ENCODE measurements around the gene SPDYE4. TPM values are rescaled to one million over a fixed set of nuclear protein-coding genes. Genes with fewer than 3 reads are reported as not detected.

The SPDYE4 gene
- polyA plus RNA-seq, 2 donors = not detected

DNA sequence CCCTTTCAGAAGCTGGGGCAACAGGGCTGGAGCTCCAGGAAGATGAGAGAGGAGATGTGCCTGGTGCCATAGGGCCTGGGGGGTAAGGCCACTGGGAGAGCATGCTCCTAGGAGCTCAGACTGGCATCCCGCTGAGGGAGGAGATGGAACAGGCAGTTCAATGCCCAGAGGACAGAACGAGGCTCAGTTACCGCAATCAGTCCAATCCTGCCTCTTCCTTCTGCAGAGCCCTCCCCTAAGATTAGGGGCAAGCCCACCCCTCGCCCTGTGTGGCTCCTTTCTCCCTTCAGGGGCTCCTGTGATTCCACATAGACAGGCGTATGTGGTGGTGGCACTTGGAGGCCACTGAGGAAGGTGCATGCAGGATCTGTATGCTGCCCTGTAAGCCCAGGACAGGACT lies 16.1 kb downstream of the SPDYE4 start:
- no peak overlapping the region for H3K4me3 ChIP-seq (ENCODE audit: low read depth in 1 of 2, low read length in 2 of 2)
- no peaks in the 10 kb centered on the region for H3K27me3 ChIP-seq (ENCODE audit: control insufficient read depth in 1 of 2, insufficient read depth in 2 of 2, low read length in 2 of 2)
- H3K36me3 ChIP-seq (ENCODE audit: control insufficient read depth in 2 of 2, insufficient read depth in 2 of 2, low read length in 1 of 2) = no peaks in the 10 kb centered on the region
- no peaks in the 10 kb centered on the region for H3K9me3 ChIP-seq (ENCODE audit: control insufficient read depth in 2 of 2, insufficient read depth in 1 of 2, low read depth in 1 of 2, low read length in 1 of 2)
- no peak overlapping the region for H3K27ac ChIP-seq (ENCODE audit: low read depth in 2 of 2, low read length in 1 of 2)
- no peaks in the 10 kb centered on the region for H3K4me1 ChIP-seq (ENCODE audit: control insufficient read depth in 2 of 2, insufficient read depth in 2 of 2, low read length in 1 of 2)
- 83 to 86% methylated on average over 5 of the region's 5 CpGs for WGBS, 2 donors

DNA sequence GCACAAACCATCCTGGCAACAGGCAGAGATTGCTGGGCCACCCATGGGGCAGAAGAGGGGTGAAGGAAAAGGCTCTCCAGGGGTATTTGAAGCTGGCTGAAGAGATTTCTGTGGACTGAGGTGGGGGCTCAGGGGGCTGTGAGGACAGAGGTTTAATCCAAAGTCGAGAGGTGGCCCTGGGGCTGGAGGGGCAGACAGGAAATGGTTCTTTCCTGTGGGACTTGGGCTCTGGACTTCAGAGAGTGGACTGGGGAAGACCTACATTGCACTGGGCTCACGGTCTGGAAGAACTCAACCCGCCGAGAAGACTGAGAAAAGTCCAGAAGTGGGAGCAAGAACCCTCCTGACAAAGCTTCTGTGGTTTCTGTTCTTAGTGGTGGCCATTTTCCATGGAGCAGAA lies 16.6 kb downstream of the SPDYE4 start:
- Histone ChIP-seq H3K27ac (ENCODE audit: low read depth in 2 of 2, low read length in 1 of 2) (no peak overlapping the region), H3K4me3 (ENCODE audit: low read depth in 1 of 2, low read length in 2 of 2) (no peak overlapping the region), H3K27me3 (ENCODE audit: control insufficient read depth in 1 of 2, insufficient read depth in 2 of 2, low read length in 2 of 2) (no peaks in the 10 kb centered on the region), H3K36me3 (ENCODE audit: control insufficient read depth in 2 of 2, insufficient read depth in 2 of 2, low read length in 1 of 2) (no peaks in the 10 kb centered on the region), H3K9me3 (ENCODE audit: control insufficient read depth in 2 of 2, insufficient read depth in 1 of 2, low read depth in 1 of 2, low read length in 1 of 2) (no peaks in the 10 kb centered on the region), H3K4me1 (ENCODE audit: control insufficient read depth in 2 of 2, insufficient read depth in 2 of 2, low read length in 1 of 2) (no peaks in the 10 kb centered on the region)
- 61 to 65% methylated on average over 4 of the region's 4 CpGs for WGBS, 2 donors

DNA sequence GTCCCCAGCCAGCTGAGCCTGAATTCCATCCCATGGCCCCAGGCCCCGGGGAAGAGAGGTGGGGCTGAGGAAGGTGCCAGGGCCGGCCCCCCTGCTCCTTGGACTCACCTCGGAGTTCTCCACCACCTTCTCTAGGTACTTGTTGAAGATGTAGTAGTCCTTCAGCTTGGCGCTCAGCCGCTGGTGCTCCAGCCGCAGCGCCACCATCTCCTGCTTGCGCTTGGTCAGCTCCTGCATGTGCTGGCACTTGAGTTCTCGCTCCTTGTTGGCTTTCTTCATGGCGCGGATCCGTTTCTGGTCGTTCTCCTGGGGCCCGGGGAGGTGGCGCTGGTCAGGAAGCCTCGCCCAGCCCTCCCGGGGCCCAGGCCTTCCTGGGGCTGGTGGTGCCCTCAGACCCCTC lies 17.0 kb downstream of the SPDYE4 start:
- no peaks in the 10 kb centered on the region for H3K36me3 ChIP-seq (ENCODE audit: control insufficient read depth in 2 of 2, insufficient read depth in 2 of 2, low read length in 1 of 2)
- H3K4me1 ChIP-seq (ENCODE audit: control insufficient read depth in 2 of 2, insufficient read depth in 2 of 2, low read length in 1 of 2) = no peaks in the 10 kb centered on the region
- WGBS, 2 donors = 90 to 92% methylated on average over 17 of the region's 17 CpGs
- no peaks in the 10 kb centered on the region for H3K27me3 ChIP-seq (ENCODE audit: control insufficient read depth in 1 of 2, insufficient read depth in 2 of 2, low read length in 2 of 2)
- no peaks in the 10 kb centered on the region for H3K9me3 ChIP-seq (ENCODE audit: control insufficient read depth in 2 of 2, insufficient read depth in 1 of 2, low read depth in 1 of 2, low read length in 1 of 2)
- H3K27ac ChIP-seq (ENCODE audit: low read depth in 2 of 2, low read length in 1 of 2) = no peak overlapping the region
- H3K4me3 ChIP-seq (ENCODE audit: low read depth in 1 of 2, low read length in 2 of 2) = no peak overlapping the region

DNA sequence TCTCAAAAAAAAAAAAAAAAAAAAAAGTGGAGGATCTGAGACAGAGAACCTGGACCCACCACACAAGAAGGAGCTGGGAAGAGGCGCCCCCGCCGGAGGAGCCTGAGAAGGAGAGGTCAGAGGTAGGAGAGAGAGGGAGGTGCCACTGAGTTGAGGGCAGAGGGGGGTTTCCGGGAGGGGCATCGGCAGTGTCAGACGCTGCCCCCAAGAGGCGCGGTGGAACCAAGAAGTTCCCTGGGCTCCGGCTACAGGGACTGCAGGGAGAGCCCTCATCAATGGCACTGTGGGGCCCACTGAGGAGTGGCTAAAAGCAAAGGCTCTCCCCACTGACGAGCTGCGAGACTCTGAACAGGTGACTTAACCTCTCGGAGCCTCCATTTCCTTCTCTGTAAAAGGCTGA lies 17.9 kb downstream of the SPDYE4 start:
- Histone ChIP-seq H3K4me1 (ENCODE audit: control insufficient read depth in 2 of 2, insufficient read depth in 2 of 2, low read length in 1 of 2) (no peaks in the 10 kb centered on the region), H3K27me3 (ENCODE audit: control insufficient read depth in 1 of 2, insufficient read depth in 2 of 2, low read length in 2 of 2) (no peaks in the 10 kb centered on the region), H3K27ac (ENCODE audit: low read depth in 2 of 2, low read length in 1 of 2) (no peak overlapping the region), H3K4me3 (ENCODE audit: low read depth in 1 of 2, low read length in 2 of 2) (no peak overlapping the region), H3K9me3 (ENCODE audit: control insufficient read depth in 2 of 2, insufficient read depth in 1 of 2, low read depth in 1 of 2, low read length in 1 of 2) (no peaks in the 10 kb centered on the region), H3K36me3 (ENCODE audit: control insufficient read depth in 2 of 2, insufficient read depth in 2 of 2, low read length in 1 of 2) (no peaks in the 10 kb centered on the region)
- WGBS, 2 donors = 47 to 58% methylated on average over 12 of the region's 12 CpGs

DNA sequence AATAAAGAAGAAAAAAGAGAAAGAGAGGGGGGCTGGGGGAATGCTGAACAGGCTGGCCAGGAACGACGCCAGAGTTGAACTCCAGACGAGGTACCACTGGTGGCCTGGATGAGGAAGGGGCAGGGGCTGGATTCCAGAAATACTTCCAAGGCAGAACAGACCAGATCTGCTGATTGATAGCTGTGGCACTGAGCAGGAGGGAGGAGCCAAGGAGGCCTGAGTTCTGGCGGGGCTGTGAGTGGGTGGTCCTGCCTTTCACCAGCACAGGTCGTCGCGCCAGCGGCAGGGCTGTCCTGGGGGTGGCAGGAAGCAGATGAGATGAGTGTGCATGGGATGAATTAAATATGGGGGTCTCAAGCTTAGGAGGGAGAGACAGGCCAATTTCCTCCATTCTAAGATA lies 19.2 kb downstream of the SPDYE4 start:
- Histone ChIP-seq H3K4me3 (ENCODE audit: low read depth in 1 of 2, low read length in 2 of 2) (no peak overlapping the region), H3K36me3 (ENCODE audit: control insufficient read depth in 2 of 2, insufficient read depth in 2 of 2, low read length in 1 of 2) (no peaks in the 10 kb centered on the region), H3K27me3 (ENCODE audit: control insufficient read depth in 1 of 2, insufficient read depth in 2 of 2, low read length in 2 of 2) (no peaks in the 10 kb centered on the region), H3K4me1 (ENCODE audit: control insufficient read depth in 2 of 2, insufficient read depth in 2 of 2, low read length in 1 of 2) (no peaks in the 10 kb centered on the region), H3K9me3 (ENCODE audit: control insufficient read depth in 2 of 2, insufficient read depth in 1 of 2, low read depth in 1 of 2, low read length in 1 of 2) (no peaks in the 10 kb centered on the region), H3K27ac (ENCODE audit: low read depth in 2 of 2, low read length in 1 of 2) (no peak overlapping the region)
- WGBS, 2 donors = 46 to 61% methylated on average over 8 of the region's 8 CpGs

DNA sequence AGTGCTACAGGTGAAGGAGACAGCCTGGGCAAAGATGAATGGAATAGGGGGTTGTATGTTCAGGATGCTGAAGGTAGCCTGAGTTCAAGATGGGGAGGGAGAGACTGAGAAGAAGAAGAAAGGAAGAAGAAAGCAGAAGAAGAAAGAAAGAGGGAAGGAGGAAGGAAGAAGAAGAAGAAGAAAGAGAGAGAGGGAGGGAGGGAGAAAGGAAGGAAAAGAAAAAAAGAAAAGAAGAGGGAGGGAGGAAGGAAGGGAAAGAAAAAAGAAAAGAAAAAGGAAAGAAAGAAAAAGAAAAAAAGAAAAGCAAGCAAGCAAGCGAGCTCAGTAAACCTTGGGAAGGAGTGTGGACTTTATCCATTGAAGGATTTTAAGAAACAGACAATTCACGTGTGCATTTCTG lies 21.6 kb downstream of the SPDYE4 start:
- Histone ChIP-seq H3K27me3 (ENCODE audit: control insufficient read depth in 1 of 2, insufficient read depth in 2 of 2, low read length in 2 of 2) (no peaks in the 10 kb centered on the region), H3K27ac (ENCODE audit: low read depth in 2 of 2, low read length in 1 of 2) (no peak overlapping the region), H3K4me3 (ENCODE audit: low read depth in 1 of 2, low read length in 2 of 2) (no peak overlapping the region), H3K4me1 (ENCODE audit: control insufficient read depth in 2 of 2, insufficient read depth in 2 of 2, low read length in 1 of 2) (no peaks in the 10 kb centered on the region), H3K9me3 (ENCODE audit: control insufficient read depth in 2 of 2, insufficient read depth in 1 of 2, low read depth in 1 of 2, low read length in 1 of 2) (no peaks in the 10 kb centered on the region), H3K36me3 (ENCODE audit: control insufficient read depth in 2 of 2, insufficient read depth in 2 of 2, low read length in 1 of 2) (no peaks in the 10 kb centered on the region)
- WGBS, 2 donors = 62 to 77% methylated on average over 2 of the region's 2 CpGs

DNA sequence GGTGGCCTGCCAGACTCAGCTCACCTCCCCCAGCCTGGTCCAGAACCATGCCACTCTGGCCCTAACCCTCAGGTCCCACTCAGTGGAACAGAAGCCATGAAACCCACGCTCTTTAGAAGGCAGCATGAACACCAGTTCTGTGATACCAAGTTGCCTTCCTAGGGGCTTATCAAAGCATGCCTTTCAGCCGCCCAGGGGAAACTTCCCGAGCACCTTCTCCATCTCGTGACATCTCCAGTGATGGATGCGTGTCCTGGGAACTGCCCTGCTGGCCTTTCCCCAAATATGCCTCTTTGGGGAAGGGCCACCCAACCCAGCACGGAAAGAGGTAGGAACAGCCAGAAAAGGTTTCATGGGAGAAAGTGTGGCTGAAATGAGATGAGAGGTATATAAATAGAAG lies 22.0 kb downstream of the SPDYE4 start:
- 58 to 71% methylated on average over 6 of the region's 6 CpGs for WGBS, 2 donors
- H3K4me1 ChIP-seq (ENCODE audit: control insufficient read depth in 2 of 2, insufficient read depth in 2 of 2, low read length in 1 of 2) = no peaks in the 10 kb centered on the region

DNA sequence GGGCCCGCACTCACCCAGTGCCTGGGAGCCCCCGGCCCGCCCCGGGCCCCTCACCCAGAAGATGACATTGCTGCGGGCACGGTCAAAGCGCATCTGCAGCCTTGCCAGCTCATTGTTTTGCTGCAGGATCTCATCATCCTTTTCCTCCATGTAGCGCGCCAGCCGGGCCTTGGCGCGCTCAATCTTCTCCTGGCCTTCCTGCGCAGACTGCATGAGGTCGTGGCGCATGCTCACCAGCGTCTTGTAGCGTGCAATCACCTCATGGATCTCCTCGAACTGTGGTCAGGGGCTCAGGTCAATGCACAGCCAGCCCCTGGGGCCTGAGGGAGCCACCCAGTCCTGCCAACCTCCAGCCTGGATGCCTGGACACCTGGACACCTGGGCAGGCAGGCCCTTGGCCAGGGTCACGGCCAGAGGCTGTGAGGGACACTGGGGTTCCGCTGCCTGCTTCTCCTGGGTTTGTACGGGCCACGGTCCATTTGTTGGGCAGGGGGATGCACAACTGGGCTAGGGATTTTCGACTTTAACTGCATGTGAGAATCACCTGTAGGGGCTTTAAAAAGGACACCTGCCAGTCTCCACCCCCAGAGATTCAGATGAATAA lies 22.9 kb downstream of the SPDYE4 start:
- 90 to 92% methylated on average over 23 of the region's 23 CpGs for WGBS, 2 donors
- no peak overlapping the region for H3K4me3 ChIP-seq (ENCODE audit: low read depth in 1 of 2, low read length in 2 of 2)
- H3K36me3 ChIP-seq (ENCODE audit: control insufficient read depth in 2 of 2, insufficient read depth in 2 of 2, low read length in 1 of 2) = no peaks in the 10 kb centered on the region
- no peaks in the 10 kb centered on the region for H3K27me3 ChIP-seq (ENCODE audit: control insufficient read depth in 1 of 2, insufficient read depth in 2 of 2, low read length in 2 of 2)
- H3K4me1 ChIP-seq (ENCODE audit: control insufficient read depth in 2 of 2, insufficient read depth in 2 of 2, low read length in 1 of 2) = no peaks in the 10 kb centered on the region
- no peaks in the 10 kb centered on the region for H3K9me3 ChIP-seq (ENCODE audit: control insufficient read depth in 2 of 2, insufficient read depth in 1 of 2, low read depth in 1 of 2, low read length in 1 of 2)
- H3K27ac ChIP-seq (ENCODE audit: low read depth in 2 of 2, low read length in 1 of 2) = no peak overlapping the region

More for the DNA sequence above, 22.0 kb downstream of the SPDYE4 start:
- Histone ChIP-seq H3K4me3 (ENCODE audit: low read depth in 1 of 2, low read length in 2 of 2) (no peak overlapping the region), H3K27ac (ENCODE audit: low read depth in 2 of 2, low read length in 1 of 2) (no peak overlapping the region), H3K27me3 (ENCODE audit: control insufficient read depth in 1 of 2, insufficient read depth in 2 of 2, low read length in 2 of 2) (no peaks in the 10 kb centered on the region), H3K9me3 (ENCODE audit: control insufficient read depth in 2 of 2, insufficient read depth in 1 of 2, low read depth in 1 of 2, low read length in 1 of 2) (no peaks in the 10 kb centered on the region), H3K36me3 (ENCODE audit: control insufficient read depth in 2 of 2, insufficient read depth in 2 of 2, low read length in 1 of 2) (no peaks in the 10 kb centered on the region)

DNA sequence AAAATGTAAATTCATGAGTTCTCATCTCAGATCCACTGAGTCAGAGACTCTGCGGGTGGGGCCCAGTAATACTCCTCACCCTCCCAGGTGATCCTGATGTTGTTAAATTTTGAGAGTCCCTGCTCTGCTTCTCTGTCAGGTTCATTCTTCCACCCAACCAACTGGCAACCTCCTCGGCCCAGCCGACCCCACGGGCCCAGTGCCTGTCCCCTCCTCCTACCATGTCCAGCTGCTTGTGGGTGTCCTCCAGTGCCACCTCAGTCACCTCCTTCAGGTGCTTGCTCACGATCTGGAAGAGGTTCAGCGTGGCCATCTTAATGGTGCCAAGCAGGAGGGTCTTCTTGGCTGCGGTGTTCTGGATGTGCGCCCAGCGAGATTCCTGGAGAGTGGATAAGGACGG lies 23.5 kb downstream of the SPDYE4 start:
- H3K27ac ChIP-seq (ENCODE audit: low read depth in 2 of 2, low read length in 1 of 2) = no peak overlapping the region
- H3K4me3 ChIP-seq (ENCODE audit: low read depth in 1 of 2, low read length in 2 of 2) = no peak overlapping the region
- H3K36me3 ChIP-seq (ENCODE audit: control insufficient read depth in 2 of 2, insufficient read depth in 2 of 2, low read length in 1 of 2) = no peaks in the 10 kb centered on the region
- no peaks in the 10 kb centered on the region for H3K4me1 ChIP-seq (ENCODE audit: control insufficient read depth in 2 of 2, insufficient read depth in 2 of 2, low read length in 1 of 2)
- H3K27me3 ChIP-seq (ENCODE audit: control insufficient read depth in 1 of 2, insufficient read depth in 2 of 2, low read length in 2 of 2) = no peaks in the 10 kb centered on the region
- 93 to 94% methylated on average over 10 of the region's 10 CpGs for WGBS, 2 donors
- H3K9me3 ChIP-seq (ENCODE audit: control insufficient read depth in 2 of 2, insufficient read depth in 1 of 2, low read depth in 1 of 2, low read length in 1 of 2) = no peaks in the 10 kb centered on the region

DNA sequence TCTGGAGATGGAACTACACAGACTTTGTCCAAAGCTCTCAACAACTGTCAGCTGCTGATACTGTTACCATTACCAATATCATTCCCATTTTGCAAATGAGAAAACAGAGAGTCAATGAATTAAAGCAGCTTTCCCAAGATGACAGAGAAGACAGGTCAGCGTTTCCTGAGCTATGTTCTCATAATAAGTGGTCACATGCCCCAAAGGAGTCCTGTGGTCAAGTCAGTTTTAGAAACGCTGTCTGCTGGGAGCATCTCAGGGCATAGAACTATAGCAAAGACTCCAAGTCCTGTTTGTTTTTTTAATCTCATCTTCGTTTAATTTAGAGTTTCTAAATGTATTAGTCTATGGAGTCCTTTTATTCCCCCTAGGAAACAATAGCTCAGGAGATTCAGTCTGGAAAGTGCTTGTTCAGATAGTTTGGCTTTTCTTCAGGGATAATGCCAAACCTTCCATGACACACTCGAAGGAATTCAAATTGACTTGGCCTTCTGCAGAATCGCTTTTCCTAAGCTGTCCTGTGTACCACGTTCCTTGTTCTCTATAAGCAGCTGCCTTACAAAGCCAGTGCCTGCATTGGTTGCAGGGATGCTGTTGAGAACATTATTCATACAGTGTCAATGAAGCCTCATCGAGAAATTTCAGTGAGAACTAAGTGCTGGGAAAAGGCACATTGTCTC lies 25.8 kb downstream of the SPDYE4 start:
- no peak overlapping the region for H3K27ac ChIP-seq (ENCODE audit: low read depth in 2 of 2, low read length in 1 of 2)
- H3K27me3 ChIP-seq (ENCODE audit: control insufficient read depth in 1 of 2, insufficient read depth in 2 of 2, low read length in 2 of 2) = no peaks in the 10 kb centered on the region
- no peaks in the 10 kb centered on the region for H3K36me3 ChIP-seq (ENCODE audit: control insufficient read depth in 2 of 2, insufficient read depth in 2 of 2, low read length in 1 of 2)
- H3K4me3 ChIP-seq (ENCODE audit: low read depth in 1 of 2, low read length in 2 of 2) = no peak overlapping the region
- no peaks in the 10 kb centered on the region for H3K4me1 ChIP-seq (ENCODE audit: control insufficient read depth in 2 of 2, insufficient read depth in 2 of 2, low read length in 1 of 2)
- no peaks in the 10 kb centered on the region for H3K9me3 ChIP-seq (ENCODE audit: control insufficient read depth in 2 of 2, insufficient read depth in 1 of 2, low read depth in 1 of 2, low read length in 1 of 2)
- WGBS, 2 donors = 53 to 55% methylated on average over 7 of the region's 7 CpGs
